Activated naive CD8-positive, alpha-beta T cell treated with anti-CD3 and anti-CD28 coated beads, Interleukin-2, amount 10 ng/mL, durations not matched to agents 7 days and 5 days (primary cell): Measurements from ENCODE around the gene LRRC40. TPM values are rescaled to one million over a fixed set of nuclear protein-coding genes. Genes with fewer than 3 reads are reported as not detected.

ENCODE experiments used
- total RNA-seq, 2 experiments: library from RNA; stranded (reverse); gene quantifications; one replicate each; pipeline ENCODE4 v1.2.3, GENCODE V29; 2021

The LRRC40 gene
- total RNA-seq, 2 experiments from 2014 or later, result 16.9 to 18.8 TPM

Other genes with a start within 250 kb of the LRRC40 start
- 100 to 1,000 TPM; 242 to 252 TPM for gene SRSF11, start 15.8 kb upstream of the LRRC40 start, total RNA-seq
- gene ANKRD13C, start 149.1 kb upstream of the LRRC40 start, total RNA-seq, result 10 to 100 TPM; 25.9 to 28.1 TPM
- gene CTH, start 205.7 kb upstream of the LRRC40 start, total RNA-seq, result 1 to 10 TPM; 2.3 to 2.7 TPM